H1 (cell line): ENCODE results near the gene TTBK2. TPM values are rescaled to one million over a fixed set of nuclear protein-coding genes. Genes with fewer than 3 reads are reported as not detected.

Experiments used
- BACH1 ChIP-seq: IDR thresholded peaks from 2 replicates; pipeline ENCODE4 v1.6.1; 2012; ENCODE audit warnings: low read length, improper control_type of control experiment
- RBBP5 ChIP-seq: IDR thresholded peaks from 2 replicates; pipeline ENCODE4 v1.7.1; 2012; ENCODE audit warnings: low read depth, mild to moderate bottlenecking, inconsistent platforms, low read length, moderate library complexity, borderline replicate concordance
- polyA plus RNA-seq, 7 experiments: library from polyadenylated mRNA; depleted of rRNA in 3 of 7; stranded (reverse) in 5 of 7; unstranded in 2 of 7; fragments of >200 nt in 5 of 7; fragments of 200-250 nt in 2 of 7; gene quantifications; 1 replicate in 5 of 7; 2 replicates in 1 of 7; 4 replicates in 1 of 7; pipeline versions ENCODE4 v1.2.1 to v1.2.3, GENCODE V29; 2011 to 2013; ENCODE audit warnings: missing spikeins in 2 of 7, mixed read lengths in 2 of 7
- total RNA-seq: library from RNA; stranded (reverse); fragmentation: NEBNext Ultra II Directional; extraction: Animal tissue kit (Norgen Biotek cat#: 25700); gene quantifications from 2 replicates; pipeline ENCODE4 v1.2.1, GENCODE V29; 2021
- TF ChIP-seq, protein P1 (sequence below): IDR thresholded peaks from 2 replicates; pipeline ENCODE4 v1.6.1; 2012; ENCODE audit warnings: inconsistent platforms

The TTBK2 gene
- total and polyA plus RNA-seq, 2 of the 8 experiments (the other 6 are each of a cell fraction or from before 2014, with no cell fraction given), result 2.7 to 18.2 TPM

DNA sequence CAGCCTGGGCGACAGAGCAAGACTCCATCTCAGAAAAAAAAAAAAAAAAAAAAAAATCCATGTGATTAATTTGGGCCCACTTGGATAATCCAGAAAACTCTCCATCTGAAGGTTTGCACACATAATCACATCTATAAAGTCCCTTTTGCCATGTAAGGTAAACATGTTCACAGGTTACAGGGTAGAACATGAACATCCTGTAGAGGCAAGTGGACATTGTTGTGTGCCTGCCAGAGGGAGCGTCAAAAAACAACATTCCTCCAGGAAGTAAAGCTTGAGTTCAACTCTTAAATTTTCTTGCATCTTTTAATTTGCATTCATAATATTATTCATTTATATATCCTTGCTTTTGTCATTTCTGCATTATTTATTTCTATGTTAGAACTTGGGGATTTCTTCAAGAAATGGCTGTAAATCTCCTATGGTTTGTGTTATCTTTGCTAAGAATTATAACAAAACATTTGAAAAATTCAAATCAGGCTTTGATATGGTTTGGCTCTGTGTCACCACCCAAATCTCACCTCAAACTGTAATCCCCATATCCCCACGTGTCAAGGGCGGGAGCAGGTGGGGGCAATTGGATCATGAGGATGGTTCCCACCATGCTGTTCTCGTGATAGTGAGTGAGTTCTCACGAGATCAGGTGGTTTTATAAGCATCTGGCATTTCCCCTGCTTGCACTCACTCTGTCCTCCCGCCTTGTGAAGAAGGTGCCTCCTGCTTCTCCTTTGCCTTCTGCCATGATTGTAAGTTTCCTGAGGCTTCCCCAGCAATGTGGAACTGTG lies 11.3 kb upstream of the TTBK2 start (continued):
- TF ChIP-seq RBBP5 (no peak), BACH1 (no peak)
- TF ChIP-seq, protein P1, sequence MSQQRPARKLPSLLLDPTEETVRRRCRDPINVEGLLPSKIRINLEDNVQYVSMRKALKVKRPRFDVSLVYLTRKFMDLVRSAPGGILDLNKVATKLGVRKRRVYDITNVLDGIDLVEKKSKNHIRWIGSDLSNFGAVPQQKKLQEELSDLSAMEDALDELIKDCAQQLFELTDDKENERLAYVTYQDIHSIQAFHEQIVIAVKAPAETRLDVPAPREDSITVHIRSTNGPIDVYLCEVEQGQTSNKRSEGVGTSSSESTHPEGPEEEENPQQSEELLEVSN, result no peak
- TF ChIP-seq, all 59 proteins: peak for 0
